ENCODE results near the gene PSME2. TPM values are rescaled to one million over a fixed set of nuclear protein-coding genes. Genes with fewer than 3 reads are reported as not detected.

PSME2 gene
- polyA plus RNA-seq, 10 donors, result 72.7 to 96.7 (median 84.4) TPM

DNA sequence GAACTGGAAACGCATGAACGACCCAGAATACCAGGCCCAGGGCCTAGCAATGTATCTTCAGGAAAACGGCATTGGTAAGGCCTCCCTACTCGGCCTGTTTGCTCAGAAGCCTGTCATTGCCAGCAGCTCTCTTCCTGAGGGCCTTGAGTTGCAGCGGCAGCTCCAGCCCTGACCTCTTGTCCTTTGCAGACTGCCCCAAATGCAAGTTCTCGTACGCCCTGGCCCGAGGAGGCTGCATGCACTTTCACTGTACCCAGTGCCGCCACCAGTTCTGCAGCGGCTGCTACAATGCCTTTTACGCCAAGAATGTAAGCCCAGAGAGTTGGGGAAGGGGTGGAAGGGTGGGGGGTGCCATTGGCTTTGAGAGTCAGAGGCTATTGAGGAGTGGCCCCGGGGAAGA, 10.9 kb upstream of the PSME2 start:
- DNase-seq, result no peak

DNA sequence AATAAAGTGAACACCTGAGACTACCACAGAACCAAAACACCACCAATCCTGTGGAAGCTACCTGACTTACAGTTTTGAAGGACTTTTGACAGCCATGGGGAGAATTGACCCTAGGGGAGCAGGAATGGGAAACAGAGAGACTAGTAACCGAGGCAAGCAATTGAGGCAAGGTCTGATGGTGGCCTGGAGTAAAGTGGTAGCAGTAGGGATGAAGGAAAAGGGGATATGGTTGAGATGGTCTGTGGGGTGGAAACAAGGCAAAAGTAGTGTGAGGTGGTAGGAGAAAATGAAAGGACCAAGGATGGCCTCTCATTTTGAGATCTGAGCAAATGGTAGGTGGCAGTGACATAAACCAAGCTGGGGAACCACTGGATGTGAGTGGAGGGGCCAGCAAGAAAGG, 10.4 kb upstream of the PSME2 start:
- DNase-seq, result no peak

DNA sequence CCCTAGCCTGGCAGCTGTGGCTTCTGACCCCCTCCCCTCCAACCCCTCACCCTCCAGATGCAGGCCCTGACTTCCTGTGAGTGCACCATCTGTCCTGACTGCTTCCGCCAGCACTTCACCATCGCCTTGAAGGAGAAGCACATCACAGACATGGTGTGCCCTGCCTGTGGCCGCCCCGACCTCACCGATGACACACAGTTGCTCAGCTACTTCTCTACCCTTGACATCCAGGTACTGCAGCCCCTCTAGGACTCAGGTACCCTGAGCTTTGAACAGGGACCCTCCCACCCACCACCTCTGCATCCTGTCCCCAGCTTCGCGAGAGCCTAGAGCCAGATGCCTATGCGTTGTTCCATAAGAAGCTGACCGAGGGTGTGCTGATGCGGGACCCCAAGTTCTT, 8.7 kb upstream of the PSME2 start:
- no peak for DNase-seq

DNA sequence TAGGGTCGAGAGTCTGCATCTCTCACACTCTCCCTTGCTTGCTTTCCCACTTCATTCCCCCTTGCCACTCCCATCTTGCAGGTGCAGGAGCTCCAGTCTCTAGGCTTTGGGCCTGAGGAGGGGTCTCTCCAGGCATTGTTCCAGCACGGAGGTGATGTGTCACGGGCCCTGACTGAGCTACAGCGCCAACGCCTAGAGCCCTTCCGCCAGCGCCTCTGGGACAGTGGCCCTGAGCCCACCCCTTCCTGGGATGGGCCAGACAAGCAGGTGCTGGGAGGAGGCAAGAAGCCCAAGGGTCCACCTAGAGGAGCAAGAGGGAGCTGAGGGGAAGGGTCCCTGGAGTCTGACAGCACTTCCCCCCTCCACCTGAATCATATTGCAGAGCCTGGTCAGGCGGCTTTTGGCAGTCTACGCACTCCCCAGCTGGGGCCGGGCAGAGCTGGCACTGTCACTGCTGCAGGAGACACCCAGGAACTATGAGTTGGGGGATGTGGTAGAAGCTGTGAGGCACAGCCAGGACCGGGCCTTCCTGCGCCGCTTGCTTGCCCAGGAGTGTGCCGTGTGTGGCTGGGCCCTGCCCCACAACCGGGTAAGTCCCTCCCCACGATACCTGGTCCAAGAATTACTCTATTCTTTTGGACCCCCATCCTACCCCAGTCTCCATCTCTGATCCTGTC, 5.1 kb upstream of the PSME2 start:
- no peak for DNase-seq

DNA sequence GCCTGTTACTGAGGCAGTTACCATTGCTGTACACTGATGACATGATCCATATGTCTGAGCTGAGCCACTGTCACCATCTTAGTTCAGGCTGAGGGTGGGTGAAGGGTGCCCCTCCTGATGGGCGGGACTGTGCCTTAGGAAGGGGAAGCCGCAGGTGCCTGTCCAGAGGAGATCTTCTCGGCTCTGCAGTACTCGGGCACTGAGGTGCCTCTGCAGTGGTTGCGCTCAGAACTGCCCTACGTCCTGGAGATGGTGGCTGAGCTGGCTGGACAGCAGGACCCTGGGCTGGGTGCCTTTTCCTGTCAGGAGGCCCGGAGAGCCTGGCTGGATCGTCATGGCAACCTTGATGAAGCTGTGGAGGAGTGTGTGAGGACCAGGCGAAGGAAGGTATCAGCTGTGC, 4.6 kb upstream of the PSME2 start:
- no peak for DNase-seq

- DNase-seq, result no peak
These were observed 4.2 kb upstream of the PSME2 start for GRCh38 chr14:24150567-24150966.

GRCh38 chr14:24150061-24150460, 3.7 kb upstream of the PSME2 start:
- no peak for DNase-seq

DNA sequence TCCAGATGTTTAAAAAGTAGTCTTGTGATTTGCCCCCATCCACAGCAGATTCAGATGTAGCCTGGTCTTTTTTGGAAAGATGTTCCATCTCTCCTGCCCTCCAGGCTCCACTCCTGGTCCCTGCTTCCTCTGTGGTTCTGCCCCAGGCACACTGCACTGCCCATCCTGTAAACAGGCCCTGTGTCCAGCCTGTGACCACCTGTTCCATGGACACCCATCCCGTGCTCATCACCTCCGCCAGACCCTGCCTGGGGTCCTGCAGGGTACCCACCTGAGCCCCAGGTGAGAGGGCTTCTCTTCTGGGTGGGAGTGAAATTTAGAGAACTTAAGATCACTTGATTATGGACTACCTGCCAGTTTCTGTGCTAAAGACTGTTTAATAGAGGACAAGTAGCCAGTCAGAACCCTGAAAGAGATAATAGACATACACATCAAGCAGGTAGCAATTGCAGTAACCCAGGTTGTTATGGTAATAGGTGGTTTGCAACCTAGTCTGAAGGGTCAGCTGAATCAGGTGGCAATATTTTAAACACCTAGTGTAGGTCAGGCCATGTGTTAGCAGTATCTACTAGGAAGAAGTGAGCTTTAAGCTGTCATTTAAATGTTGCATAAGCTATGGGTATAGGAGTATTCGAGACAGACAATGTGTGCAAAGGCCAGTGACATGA, 3.0 kb upstream of the PSME2 start:
- no peak for DNase-seq

DNA sequence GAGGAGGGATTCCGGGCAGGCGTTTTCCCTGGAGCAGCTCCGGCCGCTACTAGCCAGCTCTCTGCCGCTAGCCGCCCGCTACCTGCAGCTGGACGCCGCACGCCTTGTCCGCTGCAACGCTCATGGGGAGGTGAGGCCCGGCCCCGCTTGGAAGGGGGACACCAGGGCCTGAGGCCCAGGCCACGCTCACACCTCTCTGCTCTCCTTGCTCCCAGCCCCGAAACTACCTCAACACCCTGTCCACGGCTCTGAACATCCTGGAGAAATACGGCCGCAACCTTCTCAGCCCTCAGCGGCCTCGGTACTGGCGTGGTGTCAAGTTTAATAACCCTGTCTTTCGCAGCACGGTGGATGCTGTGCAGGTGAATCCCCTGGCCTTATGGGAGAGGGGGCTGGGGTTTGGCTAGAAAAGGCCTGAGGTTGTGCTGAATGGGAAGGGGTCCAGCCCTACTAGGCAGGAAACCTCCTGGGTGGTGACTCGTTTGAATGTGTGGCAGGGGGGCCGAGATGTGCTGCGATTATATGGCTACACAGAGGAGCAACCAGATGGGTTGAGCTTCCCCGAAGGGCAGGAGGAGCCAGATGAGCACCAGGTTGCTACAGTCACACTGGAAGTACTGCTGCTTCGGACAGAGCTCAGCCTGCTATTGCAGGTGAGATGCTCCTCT, 1.5 kb upstream of the PSME2 start:
- no peak for DNase-seq

- DNase-seq, result peak; percentile 99
These were observed 759 bp upstream of the PSME2 start, which contains the start of gene RNF31 for GRCh38 chr14:24146978-24147760. Gene RNF31, plus strand, starts transcription at chr14:24147498. Its CDS starts 201 bp downstream, at chr14:24147699.

- no peak for DNase-seq
These were observed 539 bp downstream of the PSME2 start for GRCh38 chr14:24145690-24146452.

- no peak for DNase-seq
These were observed 1.2 kb downstream of the PSME2 start for GRCh38 chr14:24145219-24145618.

DNA sequence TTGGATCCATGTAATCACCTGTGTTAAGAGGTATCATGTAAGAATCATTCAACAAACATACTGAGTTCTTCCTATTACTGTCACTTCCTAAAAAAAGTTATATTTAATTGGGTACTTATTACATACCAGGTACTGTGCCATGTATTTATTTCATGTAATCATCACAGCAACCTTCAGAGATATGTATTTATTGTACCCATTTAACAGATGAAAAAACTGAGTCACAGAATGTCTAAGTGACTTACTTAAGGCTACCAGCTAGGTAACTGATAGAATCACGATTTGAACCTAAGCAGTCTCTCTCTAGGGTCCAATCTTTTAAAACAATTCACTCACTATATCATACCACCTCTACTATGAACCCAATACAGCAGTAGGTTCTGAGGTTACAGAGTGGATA, 2.0 kb downstream of the PSME2 start:
- no peak for DNase-seq

DNA sequence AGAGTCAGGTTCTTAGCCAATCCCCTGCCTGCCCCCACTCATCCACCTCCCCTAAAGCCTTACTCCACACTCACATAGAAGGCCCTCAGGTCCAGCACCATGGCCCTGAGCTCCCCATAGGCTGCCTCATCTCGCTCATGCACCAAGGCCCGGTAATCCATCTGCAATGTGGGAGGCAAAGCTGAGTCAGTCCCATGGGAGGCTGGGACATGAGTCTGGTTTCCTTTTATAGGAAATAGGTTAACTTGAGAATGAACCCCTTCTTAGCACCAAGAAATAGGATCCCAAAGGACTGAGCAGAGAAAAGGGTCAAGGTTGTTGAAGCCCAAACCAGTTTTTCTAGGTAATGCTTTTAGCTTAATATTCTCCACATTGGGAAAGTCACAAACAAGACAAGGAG, 2.9 kb downstream of the PSME2 start:
- no peak for DNase-seq

- peak; percentile 99 to 100 (median 100) for DNase-seq
These were observed 5.1 kb downstream of the PSME2 start, which contains the start of gene EMC9 for GRCh38 chr14:24141097-24141880. Gene EMC9, minus strand, starts transcription at chr14:24141591. Its CDS starts 287 bp downstream, at chr14:24141304.

DNA sequence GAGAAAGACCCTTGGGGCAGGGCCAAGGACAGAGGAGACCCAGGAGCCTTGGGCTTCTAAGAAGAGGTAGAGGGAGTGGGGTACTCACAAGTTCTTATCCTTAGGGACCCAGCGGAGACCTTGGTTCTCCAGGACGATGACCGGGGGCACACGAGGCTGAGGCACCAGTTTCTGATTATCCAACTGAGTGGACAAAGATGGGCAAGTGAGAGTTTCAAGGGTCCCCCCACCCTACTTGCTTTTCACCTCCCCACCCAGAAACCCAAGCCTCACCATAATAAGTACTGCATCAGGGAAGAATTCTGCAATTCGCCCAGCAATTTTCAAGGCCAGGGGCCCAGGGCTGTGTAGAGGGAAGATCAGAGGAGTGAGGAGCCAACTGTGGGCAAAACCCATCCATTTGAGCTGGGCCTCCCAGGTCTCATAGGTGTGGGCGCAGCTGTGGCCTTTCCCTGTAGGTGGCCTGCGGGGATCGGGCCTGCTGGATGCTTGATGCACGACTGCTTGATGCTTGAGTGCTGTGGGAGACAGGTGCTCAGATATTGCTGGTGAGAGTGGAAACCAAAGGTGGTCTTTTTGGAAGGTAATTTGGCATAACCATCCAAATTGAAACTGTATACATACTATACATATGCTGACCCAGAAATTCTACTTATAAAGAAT, 7.0 kb downstream of the PSME2 start:
- no peak for DNase-seq

- DNase-seq, result no peak
These were observed 7.8 kb downstream of the PSME2 start for GRCh38 chr14:24138396-24139271.

DNA sequence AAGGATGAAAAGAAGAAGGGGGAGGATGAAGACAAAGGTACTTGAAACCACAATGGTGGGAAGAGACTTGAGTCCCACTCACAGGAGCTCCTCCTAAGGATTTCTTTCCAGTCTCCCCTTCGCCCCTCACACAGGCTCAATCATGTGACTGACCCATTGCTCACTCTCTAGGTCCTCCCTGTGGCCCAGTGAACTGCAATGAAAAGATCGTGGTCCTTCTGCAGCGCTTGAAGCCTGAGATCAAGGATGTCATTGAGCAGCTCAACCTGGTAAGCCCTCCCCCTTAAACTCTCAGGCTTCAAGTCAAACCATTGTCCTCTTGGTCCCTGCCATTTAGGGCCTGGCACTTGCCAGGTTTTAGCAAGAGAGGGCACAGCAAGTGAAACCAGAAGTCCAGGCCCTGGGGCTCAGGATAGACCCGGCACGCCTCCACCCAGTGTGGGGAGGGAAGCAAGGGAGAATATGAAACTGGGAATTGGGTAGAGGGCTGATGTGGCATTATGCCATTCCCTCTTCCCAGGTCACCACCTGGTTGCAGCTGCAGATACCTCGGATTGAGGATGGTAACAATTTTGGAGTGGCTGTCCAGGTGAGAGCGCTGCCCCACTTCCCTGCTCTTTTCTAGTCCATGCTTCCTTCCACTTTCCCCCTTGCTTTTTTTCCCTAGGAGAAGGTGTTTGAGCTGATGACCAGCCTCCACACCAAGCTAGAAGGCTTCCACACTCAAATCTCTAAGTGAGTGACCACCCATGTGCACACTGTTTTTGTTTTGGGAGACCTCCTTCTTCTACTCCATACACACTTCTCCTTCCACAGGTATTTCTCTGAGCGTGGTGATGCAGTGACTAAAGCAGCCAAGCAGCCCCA, 8.6 kb downstream of the PSME2 start:
- no peak for DNase-seq
